HG03139 (cell line): ENCODE measurements around the gene ASAH2.
"Not testable (repeated sequence)": the region's sequence is repeated elsewhere in the genome, so short reads cannot be mapped to it uniquely, and the experiment has no call there.

ENCODE experiments used
- ATAC-seq: cut with Tn5 transposase; IDR thresholded peaks from one replicate; pipeline ENCODE4 v1.9.1; 2021; ENCODE audit not compliant: unreplicated experiment

The ASAH2 gene

GRCh38 chr10:50251394-50251793 lies at the start of gene ASAH2:
TSS of gene ASAH2 (minus strand) at chr10:50251516. CDS start at chr10:50248610, 2,906 bp downstream.
- no peak for ATAC-seq

- no peak for ATAC-seq
Observed at GRCh38 chr10:50299948-50300669, 48.8 kb upstream of the ASAH2 start.

- ATAC-seq = no peak
Observed at GRCh38 chr10:50295367-50295766, 44.1 kb upstream of the ASAH2 start.

- ATAC-seq = no peak
Observed at GRCh38 chr10:50294582-50294981, 43.3 kb upstream of the ASAH2 start.

- ATAC-seq = no peak
Observed at GRCh38 chr10:50293513-50294313, 42.4 kb upstream of the ASAH2 start.

GRCh38 chr10:50291261-50291850 lies 40.0 kb upstream of the ASAH2 start:
- no peak for ATAC-seq

- no peak for ATAC-seq
Observed at GRCh38 chr10:50289196-50289595, 37.9 kb upstream of the ASAH2 start.

GRCh38 chr10:50286996-50287803 lies 35.9 kb upstream of the ASAH2 start:
- no peak for ATAC-seq

GRCh38 chr10:50286517-50286916 lies 35.2 kb upstream of the ASAH2 start:
- no peak for ATAC-seq

- ATAC-seq = no peak
Observed at GRCh38 chr10:50281967-50282522, 30.7 kb upstream of the ASAH2 start.

- ATAC-seq = no peak
Observed at GRCh38 chr10:50281210-50281966, 30.1 kb upstream of the ASAH2 start.

GRCh38 chr10:50280049-50280841 lies 28.9 kb upstream of the ASAH2 start:
- no peak for ATAC-seq

- no peak for ATAC-seq
Observed at GRCh38 chr10:50279489-50279888, 28.2 kb upstream of the ASAH2 start.

- no peak for ATAC-seq
Observed at GRCh38 chr10:50275650-50276235, 24.4 kb upstream of the ASAH2 start.

GRCh38 chr10:50272531-50272930 lies 21.2 kb upstream of the ASAH2 start:
- ATAC-seq = no peak

GRCh38 chr10:50271564-50272250 lies 20.4 kb upstream of the ASAH2 start:
- ATAC-seq = no peak

GRCh38 chr10:50267877-50268276 lies 16.6 kb upstream of the ASAH2 start:
- ATAC-seq = not testable (repeated sequence)

GRCh38 chr10:50262625-50263024 lies 11.3 kb upstream of the ASAH2 start:
- ATAC-seq = not testable (repeated sequence)
